Activated CD4-positive, CD25-positive, alpha-beta regulatory T cell treated with anti-CD3 and anti-CD28 coated beads, Interleukin-2, amount 50 U/mL, for 24 hours (primary cell): Measurements from ENCODE around the gene WSCD1.

Source experiments
- ATAC-seq, 2 donors: fragments of 150-1000 bp; cut with Tn5 transposase; one replicate each; pipeline ENCODE4 v1.10.0; 2021; ENCODE audit warnings: mild to moderate bottlenecking in 1 of 2, moderate library complexity in 1 of 2

WSCD1 gene

DNA sequence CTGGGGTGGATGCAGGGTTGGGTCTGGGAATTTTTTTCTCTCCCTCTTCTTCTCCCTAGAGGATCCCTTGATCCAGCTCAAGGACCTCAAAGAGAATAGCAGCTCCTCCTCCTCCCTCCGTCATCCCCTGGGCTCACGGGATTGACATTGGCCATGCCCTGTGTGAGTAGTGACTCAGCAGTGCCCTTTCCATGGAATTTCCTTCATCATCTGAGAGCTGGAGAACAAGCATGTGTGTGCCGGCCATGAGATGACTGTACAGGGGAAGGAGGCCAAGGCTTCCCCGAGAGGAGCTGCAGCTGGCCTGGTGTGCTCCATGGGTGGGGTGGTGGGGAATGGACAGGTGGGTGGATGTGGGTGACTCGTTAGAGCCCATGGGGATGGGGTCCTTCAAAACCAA, 8.9 kb upstream of the WSCD1 start:
- ATAC-seq: no peak

DNA sequence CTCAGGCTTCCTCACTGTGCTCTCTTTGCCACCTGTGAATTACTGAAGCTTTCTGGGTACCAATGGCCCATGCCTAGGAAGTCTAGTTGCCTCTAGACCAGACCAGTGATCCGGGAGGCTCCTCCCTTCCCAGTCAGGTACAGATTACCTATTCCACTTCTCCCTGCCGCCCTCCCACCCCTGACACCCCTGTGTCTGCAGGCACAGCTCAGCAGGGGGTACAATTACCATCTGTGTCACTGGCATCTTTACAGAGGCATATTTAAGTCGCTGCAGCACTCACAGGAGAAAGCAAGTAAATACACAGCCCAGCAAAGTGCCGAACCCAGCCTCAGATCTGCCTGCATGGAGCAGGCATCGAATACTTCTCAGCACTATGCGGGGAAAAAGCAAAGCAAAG, 5.3 kb upstream of the WSCD1 start:
- no peak for ATAC-seq

DNA sequence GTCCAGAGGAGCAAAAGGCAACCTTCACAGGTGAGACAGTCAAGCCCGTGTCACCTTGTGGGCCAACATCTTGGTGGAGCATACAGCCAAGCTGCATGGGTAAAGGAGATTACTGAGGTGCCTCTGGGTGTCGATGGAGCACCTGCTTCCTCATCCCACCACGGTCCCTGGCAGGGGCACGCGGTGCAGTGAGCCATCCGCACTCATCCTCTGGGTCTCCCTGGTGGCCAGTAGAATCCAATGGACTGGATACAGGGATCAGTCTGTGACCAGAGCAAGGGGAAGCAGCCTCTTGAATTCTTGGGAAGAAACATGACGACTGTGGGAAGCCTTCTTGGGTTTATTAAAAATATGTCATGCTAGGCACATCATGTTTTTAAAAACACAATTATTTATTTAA, 4.8 kb upstream of the WSCD1 start:
- ATAC-seq: no peak

DNA sequence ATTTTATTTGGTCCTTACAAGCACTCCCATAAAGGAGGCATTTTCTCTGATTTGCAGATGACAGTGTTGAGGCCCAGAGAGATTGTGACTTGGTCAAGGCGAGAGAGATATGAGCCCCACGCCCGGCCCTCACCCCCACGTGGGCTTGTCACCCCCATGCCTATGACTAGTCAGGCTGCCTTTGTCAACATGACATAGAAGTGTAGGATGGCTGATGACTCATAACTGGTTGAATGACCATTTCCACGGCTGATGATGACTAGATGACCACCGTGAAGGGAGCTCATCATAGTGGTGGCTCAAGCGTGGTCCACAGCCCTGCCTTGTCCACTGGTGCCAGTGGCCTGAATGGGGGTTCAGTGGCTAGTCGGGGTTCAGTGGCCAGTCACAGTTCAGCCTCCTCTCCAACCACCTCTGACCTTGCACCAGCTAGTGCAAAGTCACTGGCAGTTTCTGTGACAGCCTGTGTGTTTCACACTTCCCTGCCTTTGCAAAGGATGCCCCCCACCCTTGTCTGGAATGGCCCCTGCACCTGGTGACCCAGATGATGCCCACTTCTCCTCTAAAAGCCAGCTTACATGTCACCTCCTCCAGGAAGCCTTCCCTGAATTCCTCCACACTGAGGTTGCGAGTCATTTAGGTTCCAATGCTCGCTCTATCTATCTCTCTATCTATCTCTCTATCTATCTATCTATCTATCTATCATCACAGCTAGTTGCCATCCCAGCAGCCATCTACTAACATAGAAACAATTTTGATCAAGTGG, 3.8 kb upstream of the WSCD1 start:
- ATAC-seq: no peak

DNA sequence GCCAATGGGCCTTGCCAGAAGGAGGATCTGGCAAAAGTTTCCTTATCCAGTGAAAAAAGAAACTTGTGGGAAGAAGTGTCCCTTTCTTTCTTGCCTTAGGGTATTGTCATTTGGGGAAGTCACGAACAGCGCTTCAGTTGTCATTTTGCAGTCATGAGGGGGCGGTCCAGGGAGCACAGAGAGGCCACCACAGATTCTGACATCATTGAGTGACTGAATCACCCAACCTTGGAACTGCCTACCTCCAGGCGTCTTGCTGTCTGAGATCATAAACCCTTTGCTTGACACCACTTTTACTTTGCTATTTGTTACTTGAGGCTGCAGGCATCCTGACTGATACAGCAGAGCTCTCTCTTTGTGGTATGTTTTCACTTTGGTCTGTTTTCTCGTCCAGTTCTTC, 3.1 kb upstream of the WSCD1 start:
- no peak for ATAC-seq

DNA sequence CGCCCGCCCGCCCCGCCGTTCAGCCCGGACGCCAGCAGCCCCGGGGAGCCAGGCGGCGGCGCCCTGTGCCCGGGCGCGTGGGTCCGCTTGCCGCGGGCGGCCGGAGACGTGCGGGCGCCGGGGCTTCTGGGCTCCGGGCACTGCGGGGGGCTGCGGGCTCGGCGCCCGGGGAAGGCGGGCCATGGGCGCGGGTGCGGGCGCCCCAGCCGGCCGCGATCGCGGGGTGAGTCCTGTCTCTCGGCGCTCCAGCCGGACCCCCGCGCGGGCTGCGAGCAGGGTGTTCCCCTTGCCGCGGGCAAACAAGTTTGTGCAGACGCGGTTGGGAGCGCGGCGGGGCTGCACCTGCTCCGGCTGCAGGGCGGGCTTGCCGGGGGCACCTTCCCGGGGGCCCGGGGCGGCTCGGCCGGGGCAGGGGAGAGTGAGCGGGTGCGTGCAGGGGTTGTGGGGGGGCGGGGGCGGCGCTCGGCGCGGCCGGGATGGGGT, 292 bp downstream of the WSCD1 start:
- no peak for ATAC-seq

DNA sequence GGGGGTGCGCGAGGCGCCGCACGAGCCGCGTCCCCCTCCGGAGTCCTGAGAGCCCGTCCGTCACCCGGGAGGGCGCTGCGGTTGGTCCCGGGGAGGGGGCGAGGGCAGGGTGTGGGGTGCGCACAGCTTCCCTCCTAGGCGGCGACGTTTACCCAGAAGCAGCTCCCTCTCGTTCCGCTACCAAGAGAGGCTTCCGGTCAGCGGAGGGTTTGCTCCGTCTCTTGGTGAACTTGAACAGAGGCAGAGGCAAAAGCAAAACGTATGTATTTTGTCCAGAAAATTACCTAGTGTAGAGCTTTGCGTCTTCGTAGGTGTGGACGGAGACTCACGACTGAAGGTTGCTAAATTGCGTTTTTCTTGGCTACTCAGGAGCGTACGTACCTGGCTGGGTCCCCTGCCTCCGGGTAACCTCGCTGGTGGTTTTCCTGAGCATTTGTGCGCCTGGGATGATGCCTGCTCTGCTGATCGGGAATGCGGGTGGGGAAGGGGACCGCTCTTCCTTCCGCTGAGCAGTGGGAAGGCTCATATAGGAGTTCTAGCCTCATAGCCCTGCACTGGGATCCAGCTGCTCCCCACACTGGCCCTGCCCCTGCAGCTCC, 833 bp downstream of the WSCD1 start:
- no peak for ATAC-seq

DNA sequence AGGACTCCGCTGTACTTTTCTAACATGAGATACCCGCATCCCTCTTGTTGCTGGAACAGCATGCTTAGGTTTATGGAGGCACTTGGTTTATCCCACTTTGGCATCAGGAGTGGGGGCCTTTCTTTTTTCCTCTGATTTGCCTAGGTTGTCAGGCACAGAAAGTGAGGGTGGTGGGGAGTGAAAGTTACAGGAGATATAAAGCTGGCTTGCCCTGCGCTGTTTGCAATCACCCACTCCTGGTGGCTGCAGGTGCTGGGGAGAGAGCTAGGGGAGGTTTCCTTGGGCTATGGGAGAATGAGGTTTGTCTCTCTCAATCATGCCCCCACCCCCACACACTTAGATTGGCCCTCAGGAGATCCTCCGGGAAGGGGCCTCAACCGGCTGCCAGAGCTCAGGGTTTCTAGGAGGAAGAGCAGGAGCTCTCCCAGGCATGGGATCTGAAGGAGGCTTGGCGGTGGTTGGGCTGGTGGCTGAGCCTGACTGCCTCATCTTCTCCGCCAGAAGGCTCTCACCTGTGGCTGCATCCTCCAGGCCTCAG, 1.4 kb downstream of the WSCD1 start:
- no peak for ATAC-seq

DNA sequence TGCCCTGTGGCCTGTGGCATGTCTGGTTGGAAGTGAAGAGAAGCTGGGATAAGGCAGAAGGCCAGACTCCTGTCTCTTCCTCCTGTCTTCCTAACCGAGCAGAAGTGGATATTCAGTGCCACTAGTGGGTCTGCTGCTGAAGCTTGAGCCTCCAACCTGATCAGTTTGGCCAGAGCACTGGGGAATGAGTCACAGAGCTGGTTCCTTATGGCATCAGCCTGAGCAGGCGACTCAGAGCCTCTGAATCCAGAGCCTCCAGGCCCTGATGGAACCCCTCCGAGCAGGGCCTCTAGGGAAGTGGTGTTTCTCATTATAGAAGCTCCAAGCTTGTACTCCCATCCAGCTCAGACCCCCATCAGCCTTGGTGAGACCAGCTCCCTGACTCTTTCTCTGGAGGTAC, 2.0 kb downstream of the WSCD1 start:
- ATAC-seq: no peak

DNA sequence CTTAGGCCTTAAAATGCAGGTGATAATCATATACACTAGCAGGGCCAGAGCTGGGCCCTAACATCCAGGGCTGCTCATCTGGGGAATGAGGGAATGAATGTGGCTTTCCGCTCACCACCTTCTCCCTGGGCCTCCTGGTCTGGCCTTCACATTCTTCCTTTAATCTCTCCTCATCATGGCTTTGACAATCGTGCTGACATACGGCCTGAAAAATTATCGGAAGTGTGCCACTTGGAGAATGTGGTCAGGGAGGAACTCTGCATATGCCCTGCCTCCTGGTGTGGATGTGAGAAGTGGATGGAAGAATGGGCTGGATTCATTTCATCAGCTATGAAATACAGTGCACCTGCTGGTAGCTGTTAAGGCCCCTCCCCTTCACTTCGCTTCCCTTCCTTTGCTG, 2.4 kb downstream of the WSCD1 start:
- ATAC-seq: no peak

DNA sequence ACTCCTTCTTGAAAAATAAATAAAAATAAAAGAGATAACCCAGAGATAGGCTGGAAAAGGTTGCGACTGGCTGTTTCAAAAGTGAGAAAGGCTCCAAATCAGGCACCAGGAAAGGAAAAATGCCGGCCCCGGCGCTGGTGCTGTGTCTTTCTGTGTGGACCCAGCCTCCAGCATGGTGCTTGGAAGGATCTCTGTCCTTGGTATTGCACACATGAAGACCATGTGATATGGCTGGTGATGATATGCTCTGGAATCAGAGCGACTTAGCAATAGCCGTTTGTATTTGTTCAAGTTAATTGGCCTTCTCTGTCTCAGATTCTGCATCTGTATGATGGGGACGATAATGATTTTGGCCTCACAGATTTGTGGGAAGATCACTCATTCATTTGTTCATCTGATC, 3.4 kb downstream of the WSCD1 start:
- ATAC-seq: no peak

DNA sequence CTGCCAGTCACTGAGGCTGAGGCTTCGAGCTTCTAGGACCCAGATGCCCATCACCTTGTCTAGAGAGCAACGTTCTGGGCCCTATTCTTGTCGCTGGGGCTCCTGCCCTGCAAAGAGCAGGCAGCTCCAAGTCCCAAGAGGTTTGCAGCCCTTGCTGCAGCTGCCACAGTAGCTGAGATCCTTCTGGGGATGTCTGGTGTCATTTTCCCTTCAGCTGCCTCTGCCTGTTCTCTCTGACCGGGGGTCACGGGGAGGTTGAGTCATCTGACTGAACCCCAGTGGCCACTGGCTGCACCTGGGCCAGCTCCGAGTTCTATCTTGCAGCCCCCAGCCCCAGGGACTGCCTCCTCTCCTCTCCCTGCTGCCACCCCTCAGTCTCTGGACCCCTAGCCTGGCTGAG, 4.9 kb downstream of the WSCD1 start:
- ATAC-seq: no peak

DNA sequence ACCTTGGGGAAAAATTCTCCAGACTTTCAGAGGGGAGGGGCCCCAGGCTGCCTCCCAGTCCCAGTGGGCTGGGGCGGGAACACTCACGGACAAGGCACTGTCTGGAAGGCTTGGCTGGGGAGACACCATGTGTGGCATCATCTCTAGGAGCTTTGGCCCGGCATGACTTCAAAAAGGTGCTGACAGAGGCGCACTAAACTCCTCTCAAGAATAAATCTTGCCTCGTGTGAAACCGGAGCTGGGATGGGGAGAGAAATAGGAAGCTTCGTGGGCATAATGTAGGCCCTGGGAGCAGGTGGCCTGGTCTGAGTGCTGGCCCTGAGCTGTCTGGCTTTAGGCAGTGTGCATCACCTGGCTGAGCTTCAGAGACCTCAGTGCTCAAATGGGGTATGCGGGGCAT, 5.7 kb downstream of the WSCD1 start:
- ATAC-seq: no peak

DNA sequence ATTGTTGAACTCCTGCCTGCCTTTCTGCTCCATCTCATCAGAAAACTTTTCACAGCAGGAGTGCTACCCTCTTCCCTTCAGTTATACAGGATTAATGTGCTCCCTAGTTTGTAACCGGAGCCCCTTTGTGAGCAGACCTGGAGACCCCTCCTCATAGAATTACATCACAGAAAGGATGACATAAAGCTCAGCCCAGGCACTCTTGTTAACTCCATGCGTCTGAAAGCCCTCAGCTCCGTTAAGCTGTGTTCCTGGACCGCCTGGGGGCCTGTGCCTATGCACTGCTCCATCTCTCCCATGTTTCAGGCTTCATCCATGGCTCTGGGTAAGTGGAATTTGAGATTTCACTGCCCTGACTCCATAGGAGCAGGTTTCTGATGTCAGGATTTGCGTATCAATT, 7.6 kb downstream of the WSCD1 start:
- ATAC-seq: no peak

DNA sequence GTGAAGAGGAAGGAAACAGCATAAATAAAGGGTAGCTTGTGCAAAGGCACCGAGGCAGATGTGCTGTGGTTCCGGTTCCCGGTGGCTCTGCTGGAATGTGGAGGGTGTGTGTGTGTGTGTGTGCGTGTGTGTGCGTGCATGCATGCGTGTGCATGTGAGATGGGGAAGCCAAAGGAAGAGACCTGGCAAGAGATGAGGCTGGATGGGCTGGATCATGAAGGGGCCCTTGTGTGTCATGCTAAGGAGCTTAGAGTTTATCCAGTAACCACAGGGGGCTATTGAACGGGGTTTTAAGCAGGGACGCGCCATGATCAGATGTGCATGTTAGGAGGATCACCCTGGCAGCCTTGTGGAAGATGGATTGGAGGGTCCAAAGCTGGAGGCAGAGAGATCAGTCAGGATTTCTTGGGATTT, 8.3 kb downstream of the WSCD1 start:
- no peak for ATAC-seq

DNA sequence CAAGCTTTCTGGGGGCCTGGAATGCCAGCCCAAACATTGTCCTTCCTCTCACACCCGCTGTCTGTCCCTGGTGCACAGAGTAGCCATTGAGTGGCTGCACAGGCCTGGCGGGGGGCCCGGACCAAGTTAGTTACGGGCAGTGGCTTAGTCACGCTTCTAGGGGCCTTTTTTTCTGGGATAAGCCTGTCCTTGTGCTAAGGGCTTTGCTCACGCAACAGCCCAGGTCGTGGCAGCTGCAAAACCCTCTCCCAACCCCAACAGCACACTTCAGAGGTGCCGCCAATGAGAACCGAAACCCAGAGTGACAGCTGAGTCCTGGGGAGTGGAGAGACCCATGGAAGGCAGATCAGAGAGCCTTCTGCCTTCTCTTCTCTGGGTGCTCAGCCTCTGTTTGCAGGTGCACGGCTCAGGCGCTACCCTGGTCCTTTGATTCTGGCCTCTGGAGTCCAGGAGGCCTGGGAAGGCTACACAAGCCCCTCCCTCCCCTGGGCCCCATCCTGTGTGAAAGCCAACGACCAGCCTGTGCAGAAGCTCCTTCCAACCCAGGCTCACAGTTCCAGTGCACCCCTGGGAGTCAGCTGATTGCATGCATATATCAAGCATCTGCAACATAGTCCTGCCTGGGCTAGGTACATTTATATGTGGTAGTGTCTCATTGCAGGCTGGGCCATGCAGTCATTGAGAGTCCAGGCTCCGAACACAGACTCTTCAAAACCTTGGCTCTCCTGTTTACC, 9.1 kb downstream of the WSCD1 start:
- no peak for ATAC-seq

DNA sequence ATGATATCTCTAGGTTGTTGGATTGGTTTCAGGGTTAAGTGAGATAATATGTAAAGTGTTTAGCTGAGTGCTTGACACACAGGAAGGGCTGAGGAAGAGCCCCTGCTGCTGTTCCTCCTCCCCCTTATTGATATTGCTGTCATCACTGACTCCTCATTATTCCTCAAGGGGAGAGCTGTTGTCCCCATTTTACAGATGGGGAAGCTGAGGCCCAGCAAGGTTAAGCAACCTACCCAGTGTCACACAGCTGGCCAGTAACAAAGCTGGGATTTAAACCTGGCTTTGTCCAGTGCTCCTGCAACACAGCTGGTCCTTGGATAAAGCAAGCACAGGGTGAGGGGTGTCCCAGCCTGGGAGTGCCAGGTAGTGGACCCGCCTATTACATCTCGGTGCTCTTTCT, 9.8 kb downstream of the WSCD1 start:
- no peak for ATAC-seq

DNA sequence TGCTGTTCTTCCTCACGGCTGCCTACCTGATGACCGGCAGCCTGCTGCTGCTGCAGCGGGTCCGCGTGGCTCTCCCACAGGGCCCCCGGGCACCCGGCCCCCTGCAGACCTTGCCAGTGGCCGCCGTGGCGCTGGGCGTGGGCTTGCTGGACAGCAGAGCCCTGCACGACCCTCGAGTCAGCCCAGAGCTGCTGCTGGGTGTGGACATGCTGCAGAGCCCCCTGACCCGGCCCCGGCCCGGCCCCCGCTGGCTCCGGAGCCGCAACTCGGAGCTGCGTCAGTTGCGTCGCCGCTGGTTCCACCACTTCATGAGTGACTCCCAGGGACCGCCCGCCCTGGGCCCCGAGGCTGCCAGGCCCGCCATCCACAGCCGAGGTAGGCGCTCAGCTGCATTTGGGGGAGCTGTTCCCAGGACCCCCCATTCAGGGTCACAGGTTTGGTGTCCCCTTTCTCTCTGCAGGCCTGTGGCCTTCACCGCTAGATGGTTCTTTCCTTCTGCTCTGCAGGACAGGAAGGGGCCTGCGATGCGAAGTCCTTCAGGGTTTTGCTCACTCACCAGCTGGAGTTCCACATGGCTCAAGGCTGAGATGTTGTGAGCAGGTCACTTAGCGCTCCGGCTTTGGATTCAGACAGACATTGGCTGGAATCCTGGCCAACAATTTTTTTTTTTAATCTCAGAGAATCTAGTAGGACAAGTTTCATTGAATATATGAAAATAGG, 10.7 kb downstream of the WSCD1 start:
- ATAC-seq: no peak

DNA sequence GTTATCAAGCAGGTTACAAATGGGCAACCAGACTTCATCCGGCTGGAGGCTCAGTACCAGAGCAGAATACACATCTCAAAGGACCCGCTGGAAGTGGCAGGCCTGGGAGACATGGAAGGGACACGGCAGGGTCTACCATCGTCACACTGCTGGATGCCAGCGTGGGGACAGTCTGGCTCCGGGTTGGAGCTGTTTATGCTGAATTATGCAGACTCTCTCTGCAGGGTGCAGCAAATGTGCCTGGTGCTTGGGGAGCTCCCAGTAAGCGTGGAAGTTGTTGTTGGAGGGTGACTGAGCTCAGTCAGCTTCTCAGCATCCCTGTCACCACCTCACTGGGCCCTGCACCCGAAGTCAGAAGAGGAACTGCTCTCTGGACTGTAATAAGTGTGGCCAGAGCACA, 12.2 kb downstream of the WSCD1 start:
- ATAC-seq: no peak

DNA sequence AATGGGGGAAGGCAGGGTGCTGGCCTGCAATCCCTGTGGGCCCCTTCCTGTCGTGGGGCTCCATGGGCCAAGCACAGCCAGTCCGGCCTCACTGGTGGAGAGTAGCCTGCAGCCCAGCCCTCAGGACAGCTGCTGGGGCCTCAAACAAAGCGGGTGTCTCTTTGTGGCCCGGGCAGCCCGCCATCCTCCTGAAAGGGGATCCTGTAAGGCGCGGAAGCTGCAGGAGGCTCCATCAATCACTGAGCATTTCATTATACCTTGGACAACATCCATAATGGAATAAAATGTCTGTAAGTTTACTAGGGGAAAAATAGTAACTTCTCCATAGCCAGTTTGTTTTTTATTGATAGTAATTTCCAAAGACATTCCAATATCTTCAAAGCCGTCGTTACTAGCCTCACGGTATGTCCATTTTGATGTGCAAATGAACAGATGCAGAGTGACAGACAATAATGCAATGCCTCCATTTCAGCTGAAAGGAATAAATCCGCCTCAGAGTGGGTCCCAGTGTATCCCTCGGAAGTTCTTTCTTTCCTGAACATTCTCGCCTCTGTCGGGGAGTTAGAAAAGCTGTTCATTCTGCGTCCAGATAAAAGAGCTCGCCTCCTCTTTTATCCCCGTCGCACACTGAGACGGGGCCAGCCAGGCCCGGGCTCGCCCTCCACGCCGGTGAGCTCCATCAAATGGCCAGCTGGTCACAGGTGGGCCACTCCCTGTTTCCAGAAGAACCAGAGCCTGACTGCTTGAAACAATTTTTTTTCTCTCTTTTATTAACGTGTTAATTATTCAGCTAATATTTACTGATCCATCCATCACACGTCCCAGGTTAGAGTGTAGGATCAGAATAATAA, 14.4 kb downstream of the WSCD1 start:
- ATAC-seq: no peak

DNA sequence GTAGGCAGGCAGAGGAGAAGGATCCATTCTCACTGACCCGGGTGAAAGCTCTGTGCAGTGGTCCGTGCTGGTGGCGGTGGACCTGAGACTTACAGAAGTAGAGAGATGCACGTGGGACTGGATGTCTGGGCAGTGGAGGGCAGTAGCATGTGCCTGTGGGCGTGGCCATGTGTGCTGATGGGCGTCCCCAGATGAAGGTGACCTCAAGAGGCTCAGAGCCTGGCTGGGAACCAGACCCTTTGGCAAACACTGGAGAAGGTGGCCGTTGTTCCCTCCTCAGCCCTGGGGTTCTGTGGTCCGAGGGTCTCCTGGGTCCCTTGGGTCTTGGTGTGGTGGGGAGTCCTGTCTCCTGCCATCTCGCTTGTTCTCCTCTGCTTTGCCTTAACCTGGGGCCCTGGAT, 15.6 kb downstream of the WSCD1 start:
- no peak for ATAC-seq
